Measurements from ENCODE around the gene ALDH1L1.

The ALDH1L1 gene

DNA sequence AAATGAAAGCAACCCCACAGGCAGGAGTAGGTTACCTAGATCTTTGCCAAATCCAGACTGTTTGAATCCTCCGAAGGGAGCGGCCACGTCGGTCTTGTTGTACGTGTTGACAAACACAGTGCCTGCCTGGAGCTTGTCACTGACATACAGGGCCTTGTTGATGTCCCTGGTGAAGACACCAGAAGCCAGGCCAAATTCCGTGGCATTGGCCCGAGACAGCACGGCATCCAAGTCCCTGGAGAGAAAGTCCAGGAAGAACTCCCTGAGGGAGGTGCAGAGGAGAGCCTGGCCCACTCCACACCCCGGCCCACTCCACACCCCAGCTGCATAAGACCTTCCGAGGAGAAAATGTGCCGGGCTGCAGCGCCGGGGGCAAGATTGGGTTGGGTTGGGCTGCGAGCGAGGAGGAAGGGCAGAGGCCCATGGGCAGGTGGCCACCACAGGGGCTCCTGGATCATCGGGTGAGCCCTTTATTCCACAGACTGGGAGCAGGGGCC, 74.6 kb downstream of the ALDH1L1 start:
- no peak for DNase-seq (ENCODE audit: low read depth)
- no peak overlapping the region for H3K4me3 ChIP-seq (ENCODE audit: low read depth, low read length)
- TF ChIP-seq MYC (IDR thresholded peaks at IDR 0.05; ENCODE audit: low read depth, low read length) (no peak), MAX (IDR thresholded peaks at IDR 0.05; ENCODE audit: low read depth, low read length) (no peak)
- TF ChIP-seq, protein P1, sequence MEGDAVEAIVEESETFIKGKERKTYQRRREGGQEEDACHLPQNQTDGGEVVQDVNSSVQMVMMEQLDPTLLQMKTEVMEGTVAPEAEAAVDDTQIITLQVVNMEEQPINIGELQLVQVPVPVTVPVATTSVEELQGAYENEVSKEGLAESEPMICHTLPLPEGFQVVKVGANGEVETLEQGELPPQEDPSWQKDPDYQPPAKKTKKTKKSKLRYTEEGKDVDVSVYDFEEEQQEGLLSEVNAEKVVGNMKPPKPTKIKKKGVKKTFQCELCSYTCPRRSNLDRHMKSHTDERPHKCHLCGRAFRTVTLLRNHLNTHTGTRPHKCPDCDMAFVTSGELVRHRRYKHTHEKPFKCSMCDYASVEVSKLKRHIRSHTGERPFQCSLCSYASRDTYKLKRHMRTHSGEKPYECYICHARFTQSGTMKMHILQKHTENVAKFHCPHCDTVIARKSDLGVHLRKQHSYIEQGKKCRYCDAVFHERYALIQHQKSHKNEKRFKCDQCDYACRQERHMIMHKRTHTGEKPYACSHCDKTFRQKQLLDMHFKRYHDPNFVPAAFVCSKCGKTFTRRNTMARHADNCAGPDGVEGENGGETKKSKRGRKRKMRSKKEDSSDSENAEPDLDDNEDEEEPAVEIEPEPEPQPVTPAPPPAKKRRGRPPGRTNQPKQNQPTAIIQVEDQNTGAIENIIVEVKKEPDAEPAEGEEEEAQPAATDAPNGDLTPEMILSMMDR (IDR thresholded peaks at IDR 0.05; ENCODE audit: low read depth, low read length) = no peak

DNA sequence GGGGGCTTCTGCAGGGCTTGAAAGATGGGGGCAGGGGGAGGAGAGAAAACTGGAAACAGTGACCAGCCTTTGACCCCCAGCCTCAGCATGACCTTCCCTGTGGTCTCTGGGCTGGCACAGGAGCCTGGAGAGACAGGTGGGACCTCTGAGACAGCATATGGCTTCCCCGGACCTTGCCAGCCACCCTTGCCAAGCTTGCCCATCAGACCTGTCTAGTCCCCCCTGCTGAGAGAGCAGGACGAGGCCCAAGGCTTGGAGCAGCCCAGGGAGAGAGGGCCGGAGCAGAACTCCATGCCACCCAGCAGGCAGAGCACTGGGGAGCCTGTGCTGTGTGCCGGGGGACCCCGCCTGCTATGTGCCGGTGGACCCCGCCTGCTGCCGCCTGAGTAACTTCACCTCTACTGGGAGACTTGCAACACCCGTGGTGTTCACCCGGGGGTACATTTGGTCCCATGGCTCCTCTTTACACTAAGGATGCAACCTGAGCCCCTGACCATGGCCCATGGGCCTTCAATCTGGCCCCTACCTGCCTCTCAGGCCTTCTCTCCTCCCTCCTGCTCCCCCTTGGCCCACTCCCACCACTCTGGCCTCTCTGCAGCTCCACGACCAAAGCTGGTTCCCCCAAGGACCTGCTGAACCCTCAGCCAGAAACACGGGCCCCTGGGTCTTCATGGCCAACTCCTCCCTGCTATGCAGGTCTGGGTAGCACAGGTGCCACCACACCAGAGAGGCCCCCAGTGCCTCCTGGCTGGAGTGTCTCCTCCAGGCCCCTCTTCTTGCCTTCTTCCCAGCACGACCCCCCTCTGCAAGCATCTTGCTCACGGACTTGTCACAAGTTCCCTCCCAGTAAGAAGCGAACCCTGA, 75.4 kb downstream of the ALDH1L1 start:
- no peak for TF ChIP-seq MYC (IDR thresholded peaks at IDR 0.05; ENCODE audit: low read depth, low read length)
- no peak for TF ChIP-seq MAX (IDR thresholded peaks at IDR 0.05; ENCODE audit: low read depth, low read length)
- TF ChIP-seq POLR2A (IDR thresholded peaks at IDR 0.05; ENCODE audit: extremely low read depth, insufficient read length) = no peak
- TF ChIP-seq, protein P1 (IDR thresholded peaks at IDR 0.05; ENCODE audit: low read depth, low read length) = no peak
- no peak overlapping the region for H3K4me3 ChIP-seq (ENCODE audit: low read depth, low read length)
- DNase-seq (ENCODE audit: low read depth) = no peak

DNA sequence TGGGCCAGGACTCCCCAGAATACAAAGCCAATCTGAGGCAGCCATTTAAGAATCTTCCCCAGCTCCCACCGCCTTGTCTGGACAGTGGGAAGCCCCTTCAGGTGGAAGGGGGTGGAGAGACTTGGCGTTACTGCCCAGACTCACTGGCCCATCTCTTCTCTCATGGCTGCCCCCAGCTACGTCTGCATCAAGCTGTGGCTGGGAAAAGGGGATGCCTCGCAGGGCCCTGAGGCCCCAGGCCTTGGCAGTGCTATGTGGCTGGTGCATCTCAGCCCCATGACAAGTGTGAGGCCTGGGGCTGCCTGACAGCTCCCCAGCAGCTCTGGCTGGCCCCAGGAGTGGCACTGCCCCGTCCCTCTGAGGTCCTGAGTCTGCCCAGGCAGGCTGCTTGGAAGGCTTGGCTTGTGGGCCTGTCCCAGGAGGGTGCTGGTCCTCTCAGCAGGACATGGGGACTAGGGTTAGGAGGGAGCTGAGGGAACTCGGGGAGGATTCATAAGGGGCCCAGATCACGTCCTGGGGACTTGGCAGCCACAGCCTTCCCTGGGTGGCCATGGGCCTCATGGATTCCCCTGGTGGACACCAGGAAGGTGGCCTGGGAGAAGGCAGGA, 76.3 kb downstream of the ALDH1L1 start:
- DNase-seq (ENCODE audit: low read depth) = no peak
- no peak overlapping the region for H3K4me3 ChIP-seq (ENCODE audit: low read depth, low read length)
- no peak for TF ChIP-seq POLR2A (IDR thresholded peaks at IDR 0.05; ENCODE audit: extremely low read depth, insufficient read length)
- no peak for TF ChIP-seq MYC (IDR thresholded peaks at IDR 0.05; ENCODE audit: low read depth, low read length)

DNA sequence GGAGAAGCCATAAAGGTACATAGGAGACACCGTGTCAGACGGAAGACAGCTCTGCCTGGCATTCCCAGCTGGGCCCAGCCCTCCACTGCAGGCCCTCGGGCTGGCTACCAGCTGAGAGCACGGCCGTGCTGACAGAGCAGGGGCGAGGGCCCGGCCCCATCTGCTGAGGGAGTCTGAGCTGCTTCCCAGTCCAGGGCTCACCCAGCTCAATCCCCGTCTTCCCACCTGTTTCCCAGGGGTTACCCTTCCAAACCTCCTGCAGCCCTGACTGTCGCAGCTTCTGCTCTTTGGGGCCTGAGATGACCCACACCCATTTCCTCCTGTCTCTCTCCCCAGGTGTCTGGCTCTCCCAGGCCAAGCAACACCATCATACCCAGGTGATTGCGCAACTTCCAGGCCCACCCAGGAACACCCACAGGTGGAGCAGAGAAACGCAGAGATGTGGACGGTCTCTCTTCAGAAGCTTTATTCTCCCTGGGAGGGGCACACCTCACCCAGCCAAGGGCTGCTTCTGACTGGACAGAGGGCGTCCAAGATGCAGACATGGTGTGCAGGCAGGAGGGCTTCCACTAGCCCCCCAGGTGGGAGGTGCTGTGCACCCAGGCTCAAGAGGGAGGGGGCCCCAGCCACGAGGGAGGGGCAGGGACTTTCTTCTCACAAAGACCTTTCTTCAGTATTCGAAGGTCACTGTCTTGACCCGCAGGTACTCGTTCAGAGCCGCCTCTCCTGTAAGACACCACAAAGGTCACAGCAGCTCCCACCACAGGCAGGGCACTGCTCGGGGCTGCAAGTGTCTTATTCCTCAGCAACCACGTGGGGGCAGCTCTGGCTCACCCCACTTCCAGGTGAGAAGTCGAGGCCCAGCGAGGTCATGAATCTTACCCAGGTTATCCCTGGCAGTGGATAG, 77.0 kb downstream of the ALDH1L1 start:
- DNase-seq (ENCODE audit: low read depth) = peak; percentile 13
- no peak overlapping the region for H3K4me3 ChIP-seq (ENCODE audit: low read depth, low read length)
- no peak for TF ChIP-seq MYC (IDR thresholded peaks at IDR 0.05; ENCODE audit: low read depth, low read length)
- TF ChIP-seq MAX (IDR thresholded peaks at IDR 0.05; ENCODE audit: low read depth, low read length) = no peak
- no peak for TF ChIP-seq POLR2A (IDR thresholded peaks at IDR 0.05; ENCODE audit: extremely low read depth, insufficient read length)
- TF ChIP-seq, protein P1 (IDR thresholded peaks at IDR 0.05; ENCODE audit: low read depth, low read length) = no peak

DNA sequence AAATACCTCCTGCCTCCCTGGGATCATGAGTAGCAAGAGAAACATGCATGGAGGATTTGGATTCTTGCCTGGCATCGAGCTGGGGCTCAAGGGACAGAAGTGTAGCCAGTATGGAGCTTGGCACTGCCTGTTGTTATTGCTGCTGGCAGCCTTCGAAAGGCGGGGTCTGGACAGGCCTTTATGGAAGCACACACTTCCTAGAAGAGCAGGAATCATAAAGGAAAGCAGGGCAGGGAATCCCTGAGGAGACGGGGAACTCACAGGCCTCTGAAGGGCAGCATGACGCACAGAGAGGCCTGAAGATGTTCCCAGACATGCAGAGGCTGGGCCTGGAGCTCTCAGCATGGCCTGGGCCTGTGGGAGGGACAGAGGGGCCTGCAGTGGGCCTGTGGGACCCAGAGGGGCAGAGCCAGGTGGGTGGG, 77.8 kb downstream of the ALDH1L1 start:
- TF ChIP-seq, protein P1 (IDR thresholded peaks at IDR 0.05; ENCODE audit: low read depth, low read length) = no peak
- no peak for TF ChIP-seq MYC (IDR thresholded peaks at IDR 0.05; ENCODE audit: low read depth, low read length)
- no peak for TF ChIP-seq MAX (IDR thresholded peaks at IDR 0.05; ENCODE audit: low read depth, low read length)
- TF ChIP-seq POLR2A (IDR thresholded peaks at IDR 0.05; ENCODE audit: extremely low read depth, insufficient read length) = no peak
- DNase-seq (ENCODE audit: low read depth) = no peak
- no peak overlapping the region for H3K4me3 ChIP-seq (ENCODE audit: low read depth, low read length)

All from NB4 (cell line).